GM19397 (cell line): Measurements from ENCODE around the gene LIPM.

ENCODE experiments used
- ATAC-seq: cut with Tn5 transposase; IDR thresholded peaks from one replicate; pipeline ENCODE4 v1.9.1; 2021; ENCODE audit warnings: mild to moderate bottlenecking, moderate library complexity; ENCODE audit not compliant: unreplicated experiment

Gene LIPM

GRCh38 chr10:88802523-88803285 lies at the start of gene LIPM:
Gene LIPM, plus strand, starts transcription at chr10:88802730. Its CDS starts 167 bp downstream, at chr10:88802897.
- no peak for ATAC-seq

DNA sequence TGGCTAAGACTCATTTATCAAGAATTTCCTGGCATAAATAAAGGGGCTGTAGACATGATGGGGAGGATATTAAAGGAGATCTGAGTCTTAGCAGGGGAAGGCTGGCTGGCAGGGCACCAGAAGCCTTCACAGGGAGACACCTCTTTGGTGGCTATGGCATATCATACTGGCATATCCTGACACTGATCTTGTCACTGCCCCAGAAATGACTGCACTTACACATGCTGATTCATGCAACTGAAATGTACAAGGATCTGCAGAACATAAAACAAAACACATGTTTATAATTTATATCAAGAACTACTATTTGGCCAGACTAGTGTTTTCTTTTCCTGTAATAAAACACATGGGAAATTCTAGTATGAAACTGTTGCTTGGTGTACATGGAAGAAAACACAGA lies 48.2 kb upstream of the LIPM start:
- ATAC-seq = no peak

- ATAC-seq = no peak
Measured at GRCh38 chr10:88755753-88756152, 46.8 kb upstream of the LIPM start.

GRCh38 chr10:88756660-88757059 lies 45.9 kb upstream of the LIPM start:
- ATAC-seq = no peak

DNA sequence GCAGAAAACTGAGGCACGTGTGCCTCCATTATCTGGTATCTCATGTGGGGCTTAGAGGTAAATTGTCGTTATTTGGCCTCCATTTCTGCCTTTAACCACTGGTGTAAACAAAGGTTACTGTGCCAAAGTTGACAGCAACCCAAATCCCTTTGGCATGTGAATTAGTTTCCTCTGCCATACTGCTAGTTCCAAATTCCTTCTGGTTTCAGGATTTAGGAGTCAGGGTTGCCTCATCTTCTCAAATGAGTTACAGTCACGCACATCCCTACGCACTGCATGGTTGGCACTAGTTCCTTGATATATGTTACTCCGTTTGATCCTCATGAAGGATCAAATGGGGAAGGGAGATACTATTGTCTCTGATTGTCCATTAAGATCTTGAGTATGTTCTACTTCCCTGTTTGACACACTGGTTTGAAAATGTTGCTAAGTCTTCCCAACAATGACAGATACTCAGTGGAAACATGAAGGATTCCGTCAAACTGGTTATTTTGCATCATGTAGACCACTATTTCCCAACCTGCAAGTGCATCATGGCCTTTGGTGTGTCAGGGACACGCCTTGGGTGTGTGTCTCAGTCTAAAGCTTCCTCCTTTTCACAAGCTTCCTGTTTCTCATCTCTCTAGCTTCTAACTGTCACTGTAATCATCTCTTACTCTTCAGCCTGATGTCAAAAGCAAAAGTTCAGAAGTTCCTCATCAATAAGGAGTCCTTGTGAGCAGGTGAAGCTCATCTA lies 43.0 kb upstream of the LIPM start, which contains the start of gene LIPN:
Gene LIPN, plus strand, starts transcription at position 655 of the 736 bp plus-strand sequence. CDS start 1,386 bp downstream, outside the sequence.
- no peak for ATAC-seq

DNA sequence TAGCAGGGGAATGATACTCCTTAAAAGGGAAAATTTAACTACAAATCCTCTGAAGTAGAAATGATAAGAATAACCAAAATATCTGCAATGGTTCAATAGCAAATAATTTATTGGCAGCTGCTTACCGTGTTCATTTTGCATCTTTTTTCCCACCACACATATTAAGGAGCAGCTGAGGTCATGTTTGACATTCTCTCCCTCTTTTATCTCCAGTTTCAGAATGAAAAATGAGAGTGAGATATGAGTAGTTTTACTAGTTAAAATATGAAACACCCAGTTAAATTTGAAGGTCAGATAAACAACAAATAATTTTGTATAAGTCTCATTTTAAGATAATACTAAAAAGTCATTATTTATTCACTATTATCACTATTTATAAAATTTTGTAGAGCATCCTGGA lies 39.6 kb upstream of the LIPM start:
- no peak for ATAC-seq

- no peak for ATAC-seq
Measured at GRCh38 chr10:88763441-88763840, 39.1 kb upstream of the LIPM start.

- ATAC-seq = no peak
Measured at GRCh38 chr10:88764110-88764509, 38.4 kb upstream of the LIPM start.

DNA sequence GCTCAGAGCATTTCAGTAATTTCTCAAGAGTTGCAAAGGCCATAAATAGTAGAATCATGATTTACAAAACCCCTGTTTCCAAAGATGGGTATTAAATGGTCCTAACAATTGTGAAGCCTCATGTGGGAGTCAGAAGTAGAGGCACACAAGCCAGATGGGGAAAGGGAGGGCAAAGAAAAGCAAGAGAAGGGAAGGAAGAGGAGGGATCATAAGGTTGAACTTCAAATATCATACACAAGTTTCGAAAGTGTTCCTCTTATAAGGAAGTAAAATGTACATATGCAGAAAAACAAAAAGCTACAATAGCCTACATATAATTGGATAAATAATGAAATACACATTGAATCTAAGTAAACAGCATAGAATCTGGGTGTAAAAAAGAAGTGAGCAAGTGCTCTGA lies 36.7 kb upstream of the LIPM start:
- ATAC-seq = no peak

- ATAC-seq = no peak
Measured at GRCh38 chr10:88769384-88769783, 33.1 kb upstream of the LIPM start.

GRCh38 chr10:88781206-88781605 lies 21.3 kb upstream of the LIPM start:
- no peak for ATAC-seq

DNA sequence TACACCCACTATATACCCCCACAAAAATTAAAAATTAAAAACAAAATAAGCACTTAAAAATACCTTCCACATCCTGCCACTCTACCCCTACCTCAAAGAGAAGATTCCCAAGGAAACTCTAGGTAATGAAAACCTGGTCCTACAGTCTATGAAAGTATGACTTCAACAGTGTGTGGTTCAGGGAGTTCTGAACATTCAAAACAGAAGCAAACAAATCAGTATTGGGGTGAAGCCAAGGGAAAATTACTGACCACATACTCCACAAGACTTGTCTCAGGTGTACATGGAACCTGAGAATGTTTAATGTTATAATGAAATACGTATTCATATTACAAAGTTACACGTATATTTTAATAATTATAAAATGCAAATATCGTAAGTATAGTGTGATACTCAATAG lies 20.3 kb upstream of the LIPM start:
- ATAC-seq = no peak

DNA sequence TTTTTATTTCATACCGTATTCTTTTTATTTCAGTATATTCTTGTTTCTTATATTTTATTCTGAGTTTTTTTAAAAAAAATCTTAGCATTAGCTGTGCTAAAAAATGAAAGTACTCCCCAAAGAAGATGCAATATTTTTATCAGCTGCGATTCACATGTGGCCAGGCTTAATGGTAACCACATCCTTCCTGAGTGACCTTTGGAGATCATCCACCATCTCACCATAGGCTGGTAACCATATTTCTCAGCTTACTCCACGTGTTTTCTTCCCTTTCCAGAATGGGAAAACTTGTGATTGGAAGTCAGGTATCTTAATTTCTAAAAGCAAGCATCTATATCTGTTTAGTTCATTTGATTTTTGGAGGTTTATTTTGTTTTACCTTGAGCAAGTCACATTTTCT lies 18.8 kb upstream of the LIPM start:
- no peak for ATAC-seq

DNA sequence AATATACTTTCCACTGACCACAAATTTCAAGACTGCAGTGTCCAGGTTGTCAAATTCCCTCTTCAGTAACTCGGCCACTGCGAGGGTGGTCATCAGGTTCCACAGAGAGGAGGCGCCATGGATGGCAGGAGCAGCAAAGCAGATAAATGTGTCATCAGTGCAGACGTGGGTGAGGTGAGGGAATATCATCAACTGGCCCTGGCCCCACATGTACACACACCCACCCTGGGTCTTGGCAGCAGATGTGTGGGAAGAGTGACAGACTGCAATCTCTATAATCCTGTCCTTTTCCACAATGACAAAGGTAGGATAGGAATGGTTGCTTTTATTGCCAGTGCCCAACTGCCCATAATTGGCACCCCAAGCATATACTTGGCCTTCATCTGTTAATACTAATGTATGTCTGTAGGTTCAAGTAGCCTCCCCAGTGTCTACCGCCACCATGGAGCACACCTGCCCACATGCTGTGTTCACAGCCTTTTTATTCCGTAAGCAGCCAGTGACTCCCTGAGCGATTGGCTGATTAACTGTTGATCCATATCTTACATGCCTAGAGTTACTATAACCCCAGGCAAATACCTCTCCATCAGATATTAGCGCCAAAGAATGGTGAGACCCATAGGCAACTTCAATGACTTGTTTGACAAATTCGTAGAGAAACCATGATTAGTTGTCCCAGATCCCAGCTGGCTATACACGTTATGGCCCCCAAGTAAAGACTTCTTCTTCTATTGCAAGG lies 16.3 kb upstream of the LIPM start:
- no peak for ATAC-seq

- ATAC-seq = no peak
Measured at GRCh38 chr10:88787463-88787862, 15.1 kb upstream of the LIPM start.

DNA sequence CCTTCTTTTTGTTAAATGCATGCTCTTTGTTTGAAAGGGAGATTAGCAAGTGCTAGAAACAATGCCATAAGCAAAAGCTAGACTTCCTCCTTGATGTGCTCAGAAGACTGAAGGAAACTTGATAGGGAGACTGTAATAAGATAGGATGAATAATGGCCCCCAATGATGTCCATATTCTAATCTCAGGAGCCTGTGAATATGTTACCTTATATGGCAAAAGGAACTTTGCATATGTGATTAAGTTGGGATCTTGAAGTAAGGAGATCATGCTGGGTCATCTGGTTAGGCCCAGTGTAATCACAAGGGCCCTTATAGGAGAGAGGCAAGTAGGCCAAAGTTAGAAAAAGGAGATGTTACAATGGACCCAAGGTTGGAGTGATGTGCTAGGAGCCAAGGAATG lies 13.6 kb upstream of the LIPM start:
- no peak for ATAC-seq

- no peak for ATAC-seq
Measured at GRCh38 chr10:88791924-88792323, 10.6 kb upstream of the LIPM start.

GRCh38 chr10:88792661-88793060 lies 9.9 kb upstream of the LIPM start:
- no peak for ATAC-seq

DNA sequence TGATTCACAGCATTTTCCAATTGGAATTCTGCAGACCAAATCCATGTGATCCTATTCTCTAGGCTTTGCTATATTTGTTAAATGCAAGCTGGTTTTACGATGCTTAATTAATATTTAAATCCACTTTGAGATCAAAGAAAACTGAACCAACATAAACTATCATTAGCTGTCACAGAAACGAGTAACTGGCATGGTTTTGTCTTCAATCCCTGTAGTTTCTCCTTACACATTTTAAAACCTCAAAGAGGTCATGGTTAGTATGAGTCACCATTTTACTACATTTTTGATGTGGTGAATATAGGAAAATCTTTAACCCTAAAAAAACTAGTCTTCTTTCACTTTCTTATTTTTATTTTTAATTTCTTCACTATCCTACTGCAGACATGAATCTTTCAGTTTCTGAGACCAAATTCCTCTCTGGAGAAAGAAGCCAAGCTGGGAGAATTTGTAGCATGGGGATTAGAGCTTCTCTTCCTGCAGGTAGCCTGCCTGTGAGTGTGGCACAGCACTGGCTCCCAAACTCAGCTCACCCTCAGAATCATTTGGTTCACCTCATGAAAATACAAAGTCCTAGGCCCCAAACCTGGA lies 8.7 kb upstream of the LIPM start:
- ATAC-seq = no peak

DNA sequence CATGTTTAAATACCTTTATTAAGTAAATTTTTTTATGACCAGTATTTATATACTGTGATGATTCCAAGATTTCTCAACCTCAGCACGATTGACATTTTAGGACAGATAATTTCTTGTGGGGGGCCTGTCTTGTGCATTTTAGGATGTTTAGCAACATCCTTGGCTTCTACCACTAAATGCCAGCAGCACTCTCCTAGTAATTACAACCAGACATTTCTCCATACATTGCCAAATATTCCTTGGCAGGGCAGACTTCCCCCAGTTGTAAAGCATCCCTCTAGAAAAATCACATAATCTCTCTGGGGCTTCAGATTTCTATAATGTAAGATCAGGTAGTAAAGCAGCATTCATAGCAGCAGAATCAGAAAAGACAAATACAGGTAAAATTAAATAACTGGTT lies 7.8 kb upstream of the LIPM start:
- no peak for ATAC-seq
